Left lobe of liver (tissue), 2 donors: ENCODE measurements around the gene AS3MT. TPM values are rescaled to one million over a fixed set of nuclear protein-coding genes. Genes with fewer than 3 reads are reported as not detected.
"Not testable (repeated sequence)": the region's sequence is repeated elsewhere in the genome, so short reads cannot be mapped to it uniquely, and the experiment has no call there.

Experiments
- ATAC-seq: fragments of 200-7000 bp; cut with Tn5 transposase; one replicate; pipeline ENCODE4 v1.9.1; 2020; ENCODE audit warnings: mild to moderate bottlenecking, moderate library complexity
- DNase-seq: peaks from one replicate; pipeline ENCODE4 v3.0.0-alpha.2; 2020; ENCODE audit warnings: low spot score
- total RNA-seq: library from RNA; stranded (reverse); gene quantifications from one replicate; pipeline ENCODE4 v1.2.1, GENCODE V29; 2021
- donor health status: DM: no; HTN: no; CAD: no; lungs with moderate emphysema.
- donor health status: DM: no; HTN: yes; CAD: no.

The AS3MT gene
- total RNA-seq, 1 donor from 2014 or later: 7.5 TPM

- DNase-seq: no peak
- peak; percentile 1 for ATAC-seq
These were observed 49.6 kb downstream of the AS3MT start for GRCh38 chr10:102918817-102919245.

GRCh38 chr10:102919246-102919959, 50.1 kb downstream of the AS3MT start:
- ATAC-seq (no peak), DNase-seq (peak; percentile 50)

DNA sequence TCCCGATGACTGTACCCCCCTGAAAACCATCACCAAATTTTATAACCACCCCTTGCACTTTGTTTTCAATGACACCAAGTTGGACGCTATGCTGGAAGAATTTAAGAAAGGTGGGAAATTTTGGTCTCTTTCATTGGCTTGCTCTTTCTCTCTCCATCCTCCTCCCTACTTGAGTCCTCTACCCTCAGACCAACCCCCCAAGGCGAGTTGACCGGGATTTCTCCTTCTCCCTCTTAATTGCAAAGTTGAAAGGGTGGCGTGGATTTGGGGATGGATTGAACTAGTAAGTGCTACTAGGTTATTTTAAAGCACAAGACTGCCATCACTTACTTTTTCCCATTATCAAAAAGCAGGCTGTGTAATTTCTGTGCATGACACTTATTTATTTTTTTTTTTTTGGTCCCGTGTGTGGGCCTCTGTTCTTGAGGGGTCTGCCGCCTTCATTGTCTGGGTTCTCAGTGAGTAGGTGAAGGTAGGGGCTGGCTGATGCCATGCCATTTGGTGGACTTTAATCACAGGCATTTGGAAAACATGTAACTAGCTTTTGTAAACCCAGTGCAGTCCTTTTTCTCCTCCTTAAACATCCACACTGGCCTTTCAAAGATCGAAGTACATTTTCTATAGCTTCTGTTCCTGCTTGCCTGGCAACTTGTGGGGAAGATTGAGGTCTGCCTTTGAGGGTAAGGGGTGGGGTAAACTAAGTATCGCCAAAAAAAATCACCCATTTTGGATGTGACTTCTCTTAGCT, 50.9 kb downstream of the AS3MT start:
- no peak for ATAC-seq
- DNase-seq: no peak

DNA sequence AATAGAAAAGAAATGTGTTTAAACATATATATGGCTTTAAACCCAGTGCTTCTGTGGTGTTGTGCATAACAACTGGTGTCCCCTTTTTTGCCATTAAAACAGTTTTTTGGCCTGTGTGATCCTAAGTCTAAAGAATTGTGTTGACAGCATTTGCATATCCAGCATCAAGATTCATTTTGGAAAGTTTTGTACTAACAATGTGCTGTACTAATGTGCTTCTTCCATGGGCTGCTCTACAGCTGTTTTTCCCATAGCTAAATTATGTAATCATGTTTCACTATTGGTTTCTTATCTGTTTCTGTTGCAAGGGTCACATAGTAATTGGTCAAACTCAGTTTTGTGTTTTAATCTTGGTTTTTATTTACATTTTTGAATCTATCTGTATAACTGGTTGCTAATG, 54.3 kb downstream of the AS3MT start:
- no peak for DNase-seq
- peak; percentile 14 for ATAC-seq

DNA sequence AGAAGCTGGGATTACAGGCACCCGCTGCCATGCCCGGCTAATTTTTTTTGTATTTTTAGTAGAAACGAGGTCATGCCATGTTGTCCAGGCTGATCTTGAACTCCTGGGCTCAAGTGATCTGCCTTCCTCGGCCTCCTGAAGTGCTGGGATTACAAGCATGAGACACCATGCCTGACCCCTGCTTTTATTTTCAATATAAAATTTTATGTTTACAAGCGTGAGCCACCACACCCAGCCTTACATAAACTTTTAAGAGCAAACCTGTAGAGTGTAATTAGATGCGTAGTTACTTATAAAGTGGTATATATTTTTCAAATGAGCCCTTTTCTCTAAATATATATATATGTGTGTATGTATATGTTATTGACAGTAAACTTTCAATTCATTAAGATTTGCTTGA, 57.6 kb downstream of the AS3MT start:
- no peak for DNase-seq
- ATAC-seq: no peak

GRCh38 chr10:102927311-102928010, 58.2 kb downstream of the AS3MT start:
- DNase-seq: no peak
- ATAC-seq: no peak

- not testable (repeated sequence) for DNase-seq, ATAC-seq
These were observed 59.2 kb downstream of the AS3MT start for GRCh38 chr10:102928442-102928841.

DNA sequence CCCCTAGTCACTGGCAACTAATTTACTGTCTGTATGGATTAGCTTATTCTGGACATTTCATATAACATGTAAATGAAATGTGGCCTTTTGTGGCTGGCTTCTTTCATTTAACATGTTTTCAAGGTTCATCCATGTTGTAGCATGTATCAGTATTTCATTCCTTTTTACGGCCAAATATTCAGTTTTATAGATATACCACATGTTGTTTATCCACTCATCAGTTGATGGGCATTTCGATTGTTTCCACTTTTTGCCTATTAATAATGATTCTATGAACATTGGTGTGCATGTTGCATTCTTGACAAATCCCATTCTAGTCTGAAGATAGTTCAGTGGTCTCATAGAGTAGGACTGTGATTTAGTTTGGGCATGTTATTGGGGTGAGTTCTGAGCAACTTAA, 61.5 kb downstream of the AS3MT start:
- DNase-seq (no peak), ATAC-seq (no peak)

DNA sequence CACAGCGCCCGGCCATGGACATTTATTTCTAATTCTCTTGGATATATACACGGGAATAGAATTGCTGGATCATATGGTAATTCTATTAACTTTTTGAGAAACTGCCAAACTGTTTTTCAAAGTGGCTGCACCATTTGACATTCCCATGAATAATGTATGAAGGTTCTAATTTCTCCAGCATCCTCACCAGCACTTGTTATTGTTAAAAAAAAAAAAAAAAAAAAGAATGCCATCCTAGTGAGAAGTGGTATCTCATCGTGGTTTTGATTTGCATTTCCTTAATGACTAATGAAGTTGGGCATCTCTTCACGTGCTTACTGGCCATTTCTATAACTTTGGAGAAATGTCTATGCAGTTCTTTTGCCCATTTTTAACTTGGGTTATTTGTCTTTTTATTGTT, 62.4 kb downstream of the AS3MT start:
- ATAC-seq (no peak), DNase-seq (no peak)

DNA sequence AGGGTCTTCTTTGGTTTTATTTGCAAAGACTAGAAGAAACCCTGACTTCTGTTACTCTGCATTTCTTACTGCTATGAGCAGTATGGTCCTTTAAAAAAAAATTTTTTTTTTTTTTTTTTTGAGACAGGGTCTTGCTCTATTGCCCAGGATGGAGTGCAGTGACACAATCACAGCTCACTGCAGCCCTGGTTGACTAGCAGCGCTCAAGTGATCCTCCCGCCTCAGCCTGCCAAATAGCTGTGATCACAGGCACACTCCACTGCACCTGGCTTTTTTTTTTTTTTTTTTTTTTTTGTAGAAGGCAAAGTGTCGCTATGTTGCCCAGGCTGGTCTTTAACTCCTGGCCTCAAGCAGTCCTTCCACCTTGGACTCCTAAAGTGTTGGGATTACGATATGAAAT, 66.2 kb downstream of the AS3MT start:
- ATAC-seq (no peak), DNase-seq (no peak)

DNA sequence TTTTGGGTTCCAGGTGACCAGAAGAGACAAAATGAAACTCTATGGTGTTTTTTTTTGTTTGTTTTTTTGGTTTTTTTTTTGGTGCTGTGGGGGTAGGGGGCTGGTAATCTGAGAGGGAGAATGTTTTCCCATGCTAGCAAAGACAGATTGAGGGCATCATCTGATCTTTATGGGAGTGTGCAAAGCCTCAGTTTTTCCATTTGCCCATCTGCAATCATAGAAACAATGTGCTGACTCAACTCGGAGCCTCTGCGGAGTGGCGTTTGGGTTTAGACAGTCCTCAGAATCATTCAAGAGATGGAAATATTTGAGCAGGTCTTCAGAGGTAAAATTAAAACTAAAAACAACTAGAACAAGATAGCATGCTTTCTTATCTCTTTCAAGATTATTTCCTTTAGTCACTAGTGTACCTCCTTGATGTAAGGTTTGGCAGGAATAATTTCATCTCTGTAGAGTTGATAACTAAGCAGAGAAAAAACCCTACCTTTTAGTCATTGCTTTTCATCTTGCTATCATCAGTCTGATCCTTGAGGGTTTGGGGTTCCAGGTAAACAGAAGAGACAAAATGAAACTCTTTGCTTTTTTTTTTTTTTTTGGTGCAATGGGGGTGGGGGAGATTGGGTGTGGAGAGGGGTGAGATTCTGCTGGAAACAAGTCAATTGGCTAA, 66.8 kb downstream of the AS3MT start:
- DNase-seq (no peak), ATAC-seq (no peak)

- no peak for DNase-seq
- ATAC-seq: no peak
These were observed 72.1 kb downstream of the AS3MT start for GRCh38 chr10:102941401-102941800.

- DNase-seq: no peak
- no peak for ATAC-seq
These were observed 76.2 kb downstream of the AS3MT start for GRCh38 chr10:102945449-102945848.

DNA sequence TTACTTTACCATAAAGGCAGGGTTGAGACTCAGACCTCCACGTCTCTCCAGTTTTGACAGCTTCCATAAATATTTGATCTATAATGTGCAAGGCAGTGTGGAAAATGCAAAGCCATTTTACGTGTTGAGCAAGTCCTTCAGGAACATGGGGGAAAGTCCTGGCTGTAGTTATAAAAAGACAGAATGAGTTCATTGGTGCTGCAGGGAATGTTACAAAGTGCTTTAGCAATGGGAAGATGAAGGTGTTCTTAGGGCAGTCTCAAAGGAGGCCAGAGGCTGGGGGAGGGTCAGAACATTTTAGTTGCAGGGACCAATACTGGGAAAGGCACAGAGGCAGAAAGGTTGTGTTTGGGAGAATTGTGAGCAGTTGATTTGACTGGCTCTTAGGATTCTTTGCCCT, 76.7 kb downstream of the AS3MT start:
- ATAC-seq (no peak), DNase-seq (no peak)

DNA sequence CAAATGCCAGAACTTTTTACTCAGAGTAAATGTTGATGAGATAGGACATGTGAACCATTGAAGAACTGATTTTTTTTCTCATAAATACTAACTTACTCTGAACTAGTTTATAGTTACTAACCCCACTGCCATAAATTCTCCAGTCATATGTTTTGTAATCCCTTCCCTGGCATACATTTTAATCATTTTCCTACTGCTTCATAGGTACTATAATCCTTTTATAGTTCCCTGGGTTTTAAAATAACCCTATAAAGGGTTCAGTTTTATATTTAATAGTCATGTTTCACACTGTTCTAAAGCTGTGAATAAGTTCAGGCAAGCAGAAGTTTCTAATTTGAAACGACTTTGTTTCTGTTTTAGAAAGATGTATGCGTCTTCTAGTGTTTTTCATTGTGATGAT, 77.7 kb downstream of the AS3MT start:
- no peak for DNase-seq
- ATAC-seq: no peak

DNA sequence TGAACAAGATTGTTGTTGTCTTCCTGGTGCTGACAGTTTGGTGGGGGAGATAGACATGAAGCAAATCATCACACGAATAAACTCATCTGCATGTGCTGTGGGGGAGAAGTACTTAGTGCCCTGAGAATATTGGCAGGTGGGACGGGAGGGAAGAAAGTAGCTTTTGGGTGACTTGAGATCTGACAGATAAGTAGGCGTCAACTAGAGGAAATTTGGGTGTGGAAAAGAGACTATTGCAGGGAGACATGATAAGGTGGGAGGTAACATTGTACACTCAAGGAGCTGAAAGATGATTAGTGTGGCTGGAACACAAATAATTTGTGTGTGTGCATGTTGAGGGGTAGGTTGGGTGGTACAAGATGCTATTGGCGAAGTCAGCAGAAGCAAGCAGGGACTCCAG, 78.9 kb downstream of the AS3MT start:
- ATAC-seq: no peak
- DNase-seq: no peak

DNA sequence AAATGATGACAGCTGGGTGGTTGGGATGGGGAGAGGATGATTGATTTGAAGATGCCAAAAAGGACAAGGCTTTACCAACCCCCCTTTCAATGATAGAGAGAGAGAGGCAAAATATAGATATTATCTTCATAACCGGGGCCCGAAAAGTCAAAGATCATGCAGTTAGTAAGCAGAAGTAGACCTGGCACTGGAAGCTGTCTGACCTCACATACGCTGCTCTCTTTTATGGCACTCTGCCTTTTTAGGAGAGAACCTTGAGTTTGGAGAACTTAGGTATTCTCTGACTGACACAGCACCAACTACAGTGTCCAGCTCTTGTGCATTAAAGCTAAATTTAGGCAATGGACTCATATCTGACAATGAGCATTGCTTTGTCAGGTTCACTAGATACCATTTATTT, 79.5 kb downstream of the AS3MT start:
- ATAC-seq (no peak), DNase-seq (no peak)

GRCh38 chr10:102949916-102950315, 80.6 kb downstream of the AS3MT start:
- DNase-seq (no peak), ATAC-seq (no peak)

- DNase-seq (no peak), ATAC-seq (no peak)
These were observed 82.0 kb downstream of the AS3MT start for GRCh38 chr10:102951316-102951715.
